Hematopoietic multipotent progenitor cell treated with erythropoietin and hydrocortisone succinate and interleukin-3 and kit ligand, for 6 days (in vitro differentiated cells): ENCODE data around the gene DHX9.
"Not testable (repeated sequence)": the region's sequence is repeated elsewhere in the genome, so short reads cannot be mapped to it uniquely, and the experiment has no call there.

ENCODE experiments used
- DNase-seq: peaks from one replicate; pipeline ENCODE4 v3.0.0-alpha.2; 2015

The DHX9 gene

DNA sequence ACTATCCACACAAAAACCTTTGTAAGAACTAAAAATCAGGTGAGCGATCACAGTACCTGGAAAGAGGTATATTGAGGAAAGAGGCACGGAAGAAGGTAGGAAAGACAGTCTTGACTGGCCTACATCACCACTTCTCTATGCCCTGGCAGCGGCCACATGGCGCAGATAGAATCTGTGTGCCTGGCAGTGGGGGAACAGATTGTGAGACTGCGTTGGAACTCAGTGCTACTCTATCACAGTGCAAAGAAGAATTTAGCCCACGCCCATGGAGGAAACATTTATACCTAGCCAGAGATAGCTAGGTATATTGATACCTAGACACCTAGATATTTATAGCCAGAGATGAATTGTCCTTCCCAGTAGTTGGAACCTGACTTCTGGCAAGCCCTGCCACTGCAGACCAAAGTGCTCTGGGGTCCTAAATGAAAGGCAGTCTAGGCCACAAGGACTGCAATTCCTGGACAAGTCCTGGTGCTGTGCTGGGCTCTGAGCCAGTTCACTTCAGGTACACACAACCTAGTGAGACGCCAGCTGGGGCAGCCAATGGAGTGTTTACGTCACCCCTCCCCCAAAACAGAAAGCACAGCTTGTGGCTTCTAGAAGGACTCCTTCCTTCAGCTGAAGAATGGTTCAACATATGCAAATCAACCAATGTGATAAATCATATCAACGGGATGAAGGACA, 51.9 kb downstream of the DHX9 start:
- DNase-seq, result no peak

DNA sequence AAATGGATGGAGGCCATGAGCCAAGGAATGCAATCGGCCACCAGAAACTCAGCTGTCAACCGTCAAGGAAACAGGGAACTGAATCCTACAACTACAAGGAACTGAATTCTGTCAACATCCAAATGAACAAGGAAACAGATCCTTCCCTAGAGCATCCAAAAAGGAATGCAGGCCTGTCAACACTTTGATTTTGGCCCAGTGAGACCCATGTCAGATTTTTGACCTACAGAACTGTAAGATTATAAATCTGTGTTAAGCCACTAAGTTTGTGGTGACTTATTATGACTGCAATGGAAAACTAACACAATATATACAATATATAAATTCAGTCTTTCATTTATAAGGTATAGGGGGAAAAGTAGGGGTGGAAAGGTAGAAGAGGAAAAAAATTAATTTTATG, 58.5 kb downstream of the DHX9 start:
- DNase-seq, result no peak

DNA sequence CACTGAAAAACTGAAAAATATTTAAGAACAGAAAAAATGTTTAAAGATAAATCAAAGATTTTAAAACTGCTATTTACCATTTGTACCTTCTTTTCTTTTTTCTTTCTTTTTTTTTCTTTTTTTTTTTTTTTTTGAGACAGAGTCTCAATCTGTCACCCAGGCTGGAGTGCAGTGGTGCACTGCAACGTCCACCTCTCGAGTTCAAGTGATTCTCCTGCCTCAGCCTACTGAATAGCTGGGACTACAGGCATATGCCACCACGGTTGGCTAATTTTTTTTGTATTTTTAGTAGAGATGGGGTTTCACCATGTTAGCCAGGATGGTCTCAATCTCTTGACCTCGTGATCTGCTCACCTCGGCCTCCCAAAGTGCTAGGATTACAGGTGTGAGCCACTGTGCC, 62.8 kb downstream of the DHX9 start:
- not testable (repeated sequence) for DNase-seq

DNA sequence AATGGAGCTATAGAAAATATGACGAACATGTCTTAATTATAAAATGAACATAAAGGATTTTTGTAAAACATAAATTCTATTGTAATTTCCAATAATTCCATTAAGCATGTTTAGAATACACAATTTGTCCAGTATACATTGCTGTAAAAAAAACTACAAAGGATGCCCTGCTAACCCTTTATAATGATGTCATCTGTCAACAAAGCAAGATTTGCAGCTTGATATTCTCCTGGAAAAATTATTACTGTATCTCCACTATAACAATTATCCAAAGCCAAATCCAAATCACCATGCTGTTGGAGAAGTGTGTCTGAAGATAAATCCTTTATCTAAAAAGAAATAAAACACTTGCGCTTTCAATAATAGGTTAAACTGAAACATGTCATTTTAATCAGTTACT, 66.2 kb downstream of the DHX9 start:
- DNase-seq, result no peak

DNA sequence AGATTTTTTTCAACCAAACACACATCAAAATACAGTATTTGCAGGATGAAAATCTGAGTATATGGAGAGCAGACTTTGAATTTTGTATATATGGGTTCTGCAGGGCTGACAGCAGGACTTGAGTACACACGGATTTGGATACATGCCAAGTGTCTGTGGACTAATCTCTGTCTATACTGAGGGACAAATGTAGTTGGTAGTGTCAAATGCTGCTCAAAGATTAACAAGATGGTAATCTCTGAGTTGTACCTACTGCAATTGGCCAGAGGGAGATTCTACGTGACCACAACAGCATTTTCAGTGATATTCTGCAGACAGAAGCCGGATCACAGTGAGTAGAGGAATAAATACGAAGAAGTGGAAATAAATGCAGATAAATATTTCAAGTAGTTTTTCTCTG, 70.4 kb downstream of the DHX9 start:
- DNase-seq, result peak; percentile 79

DNA sequence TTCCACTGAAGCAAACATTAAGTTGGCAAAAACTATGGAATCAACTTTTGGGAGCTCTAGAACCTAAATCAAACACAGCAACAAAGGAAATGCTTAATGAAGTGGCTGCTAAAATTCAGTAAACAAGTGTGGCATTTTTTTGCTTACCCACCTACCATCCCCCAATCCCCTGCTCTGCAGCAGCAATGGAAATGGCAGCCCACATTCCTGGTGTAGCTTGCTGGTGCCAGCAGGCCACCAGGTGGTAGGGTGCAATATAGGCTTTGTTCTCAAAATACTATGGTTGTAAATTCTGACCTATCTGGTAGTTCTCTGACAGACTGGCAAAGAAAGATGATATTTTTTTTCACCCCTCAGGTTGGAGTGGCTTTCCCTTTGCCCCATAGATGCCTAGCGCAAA, 71.0 kb downstream of the DHX9 start:
- no peak for DNase-seq

DNA sequence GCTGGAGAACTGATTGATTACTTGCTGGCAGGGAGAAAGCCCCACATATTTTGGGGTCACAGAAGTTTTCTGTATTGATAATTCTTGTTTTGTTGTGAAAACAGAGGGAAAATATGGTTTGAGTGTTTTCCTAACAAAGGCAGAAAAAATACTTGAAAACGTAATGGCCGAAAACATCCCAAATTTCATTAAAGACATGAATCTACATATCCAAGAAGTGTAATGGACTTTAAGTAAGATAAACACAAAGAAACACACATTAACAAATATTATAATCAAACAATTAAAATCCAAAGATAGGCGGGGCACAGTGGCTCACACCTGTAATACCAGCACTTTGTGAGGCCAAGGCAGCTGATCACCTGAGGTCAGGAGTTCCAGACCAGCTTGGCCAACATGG, 74.3 kb downstream of the DHX9 start:
- DNase-seq, result no peak

DNA sequence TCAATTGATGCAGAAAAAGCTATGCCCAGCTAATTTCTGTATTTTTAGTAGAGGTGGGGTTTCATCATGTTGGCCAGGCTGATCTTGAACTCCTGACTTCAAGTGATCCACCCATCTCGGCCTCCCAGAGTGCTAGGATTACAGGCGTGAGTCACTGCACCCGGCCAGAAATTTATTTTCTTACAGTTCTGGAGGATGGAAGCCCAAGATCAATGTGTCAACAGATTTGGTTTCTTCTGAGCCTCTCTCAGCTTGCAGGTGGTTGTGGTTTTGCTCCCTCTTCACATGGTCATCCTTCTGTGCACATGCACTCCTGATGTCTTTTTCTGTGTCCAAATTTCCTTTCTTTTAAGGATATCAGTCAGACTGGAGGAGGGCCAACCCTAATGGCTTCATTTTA, 78.2 kb downstream of the DHX9 start:
- no peak for DNase-seq

DNA sequence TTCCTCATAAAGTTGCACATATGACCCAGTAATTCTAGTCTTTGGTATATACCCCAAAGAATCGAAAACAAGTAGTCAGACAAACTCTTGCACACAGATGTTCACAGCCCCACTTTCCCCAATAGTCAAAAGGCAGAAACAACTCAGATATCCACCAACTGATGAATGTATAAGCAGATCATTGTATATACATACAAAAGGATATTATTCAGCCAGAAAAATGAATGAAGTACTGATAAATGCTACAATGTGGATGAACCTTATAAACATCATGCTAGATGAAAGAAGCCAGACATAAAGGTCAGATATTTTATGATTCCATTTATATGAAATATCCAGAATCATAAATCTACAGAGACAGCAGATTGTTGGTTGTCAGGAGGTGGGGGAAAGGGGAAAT, 86.5 kb downstream of the DHX9 start:
- DNase-seq, result no peak

DNA sequence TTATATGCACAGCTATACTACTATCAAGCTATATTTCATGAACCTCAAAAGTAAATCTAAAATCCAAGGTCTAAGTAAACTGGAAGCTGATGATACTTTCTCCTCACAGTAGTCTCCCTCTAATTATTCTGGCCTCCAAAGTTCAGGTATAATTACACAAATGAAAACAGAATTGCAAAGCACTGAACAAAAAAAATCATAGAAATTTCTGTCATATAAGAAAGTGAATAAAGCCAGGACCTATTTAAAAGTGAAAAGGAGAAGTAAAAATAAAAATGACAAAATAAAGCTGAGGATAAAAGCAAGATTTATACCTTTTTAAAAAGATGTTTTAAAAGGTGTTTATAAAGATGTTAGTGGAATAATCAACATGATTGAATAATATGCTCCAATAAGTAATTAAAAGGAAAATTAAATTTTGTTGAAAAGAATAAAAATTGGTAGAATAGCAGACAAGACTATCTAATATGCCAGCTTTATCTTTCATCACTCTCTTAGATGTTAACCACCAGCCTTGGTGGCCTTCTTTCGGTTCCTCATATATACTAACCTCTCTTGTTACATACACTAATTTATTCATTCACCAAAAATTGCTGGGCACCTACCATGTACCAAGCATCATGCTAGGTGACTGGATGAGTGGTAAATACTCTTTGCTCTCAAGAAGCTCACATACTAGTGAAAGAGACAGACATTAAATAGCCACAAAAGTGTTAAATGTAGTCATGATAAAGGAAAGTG, 88.7 kb downstream of the DHX9 start:
- peak; percentile 38 for DNase-seq

DNA sequence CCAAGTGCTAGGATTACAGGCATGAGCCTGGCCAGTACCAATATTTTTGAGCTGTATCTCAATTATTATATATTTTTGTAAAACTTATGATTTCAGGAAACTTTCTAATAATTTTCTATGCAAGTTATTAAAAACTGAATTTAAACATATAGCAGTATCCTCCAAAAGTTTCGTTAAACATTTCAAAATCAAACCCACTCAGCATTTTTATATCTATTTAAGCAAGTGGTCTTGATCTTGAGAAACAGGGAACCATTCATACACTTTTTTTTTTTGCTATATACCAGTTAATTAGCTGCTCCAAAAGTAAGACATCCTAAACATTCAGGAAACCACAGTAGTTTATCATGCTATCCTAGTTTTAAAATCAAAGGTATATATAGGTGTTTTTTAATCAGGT, 91.8 kb downstream of the DHX9 start:
- no peak for DNase-seq

DNA sequence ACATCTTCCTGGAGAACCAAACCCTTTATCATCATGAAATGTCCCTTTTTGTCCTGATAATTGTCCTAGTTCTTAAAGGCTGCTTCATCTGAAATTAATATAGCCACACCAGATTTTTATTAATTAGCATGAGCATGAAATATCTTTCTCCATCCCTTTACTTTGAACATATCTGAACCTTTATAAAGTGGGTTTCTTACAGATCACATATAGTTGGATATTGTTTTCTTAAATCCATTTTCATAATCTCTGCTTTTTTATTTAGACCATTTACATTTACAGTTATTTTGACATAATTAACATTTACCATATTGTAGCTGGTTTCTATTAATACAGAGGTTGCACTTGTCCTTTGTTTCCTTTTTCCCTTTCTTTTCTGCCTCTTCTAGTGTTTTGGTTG, 96.6 kb downstream of the DHX9 start:
- DNase-seq, result no peak
